Astrocyte of the cerebellum (primary cell): ENCODE results near the gene NFASC.

Experiments
- DNase-seq: peaks from one replicate; pipeline ENCODE4 v3.0.0-alpha.2; 2011; ENCODE audit warnings: low read depth
- H3K4me3 ChIP-seq: 2 replicates; pipeline ENCODE4 v1.5.1; 2011; ENCODE audit warnings: mild to moderate bottlenecking, low read depth, low read length, moderate library complexity
- CTCF ChIP-seq: IDR thresholded peaks from 2 replicates; pipeline ENCODE4 v1.5.1; 2012; ENCODE audit warnings: low read length, low read depth, moderate library complexity, mild to moderate bottlenecking; ENCODE audit errors: missing control alignments
- in situ Hi-C: cut with HindIII; loops from 2 replicates; pipeline ENCODE4 v1.10.0; 2017; ENCODE audit warnings: low sequenced_read_pairs

Gene NFASC

DNA sequence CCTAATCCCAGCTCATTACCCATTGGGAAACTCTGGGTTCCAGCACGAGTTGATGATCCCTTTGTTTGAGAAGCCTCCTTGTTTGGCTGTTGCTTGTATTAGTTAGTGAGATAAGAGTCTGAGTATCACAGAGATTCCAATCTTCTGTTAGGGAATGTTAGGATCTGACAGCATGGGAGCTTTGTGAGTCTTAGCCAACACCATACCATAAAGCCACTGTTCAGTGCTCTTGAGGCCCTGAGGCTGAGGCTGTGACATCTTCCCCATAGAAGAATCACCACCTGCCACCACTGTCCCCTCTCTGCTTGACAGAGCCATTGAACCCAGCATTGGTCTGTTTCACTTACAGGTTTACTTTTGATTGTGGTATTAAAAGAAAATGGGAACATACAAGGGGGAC is 29.3 kb upstream of the NFASC start:
- H3K4me3 ChIP-seq = no peak overlapping the region
- no peak for TF ChIP-seq CTCF
- in situ Hi-C loops = no loop called here
- no peak for DNase-seq

DNA sequence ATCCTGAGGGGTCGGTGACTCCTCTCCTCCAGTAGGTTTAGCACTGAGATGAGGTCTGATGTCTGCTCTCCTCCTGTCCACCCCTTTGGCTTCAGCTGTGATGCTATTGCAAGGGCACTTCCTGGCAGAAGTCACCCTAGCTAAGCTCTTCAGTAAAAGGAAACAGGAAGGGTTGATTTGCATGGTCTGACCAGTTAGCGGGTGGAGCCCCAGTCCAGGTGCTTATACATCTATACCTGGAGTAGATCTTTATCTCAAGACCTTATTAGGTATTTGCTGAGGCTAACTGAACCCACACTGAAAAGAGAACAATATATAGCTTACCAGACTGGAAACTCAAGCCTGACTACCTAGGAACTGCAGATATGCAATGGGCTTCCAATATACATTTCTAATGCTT is 28.9 kb upstream of the NFASC start:
- no peak for DNase-seq
- in situ Hi-C loops = no loop called here
- no peak for TF ChIP-seq CTCF
- H3K4me3 ChIP-seq = no peak overlapping the region

DNA sequence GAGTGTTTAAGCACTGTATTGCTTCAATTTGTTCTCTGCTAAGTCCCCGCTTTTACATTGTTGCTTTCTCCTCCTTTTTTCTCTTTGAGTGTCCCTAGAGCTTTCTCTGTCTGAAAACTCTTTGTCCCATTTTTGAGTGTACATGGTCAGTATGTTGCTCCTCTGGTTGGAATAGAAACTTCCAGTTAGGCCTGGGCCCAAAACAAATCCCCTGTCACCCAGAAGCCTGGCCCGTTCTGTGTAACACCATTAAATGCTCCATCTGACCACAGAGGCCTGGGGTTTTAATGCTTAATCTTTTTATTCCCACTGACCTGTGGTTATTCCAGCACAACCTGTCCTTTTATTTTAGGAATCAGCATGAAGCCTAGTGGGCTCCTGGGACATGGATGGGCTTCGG is 28.3 kb upstream of the NFASC start:
- TF ChIP-seq CTCF = no peak
- in situ Hi-C loops = no loop called here
- no peak for DNase-seq
- H3K4me3 ChIP-seq = no peak overlapping the region

DNA sequence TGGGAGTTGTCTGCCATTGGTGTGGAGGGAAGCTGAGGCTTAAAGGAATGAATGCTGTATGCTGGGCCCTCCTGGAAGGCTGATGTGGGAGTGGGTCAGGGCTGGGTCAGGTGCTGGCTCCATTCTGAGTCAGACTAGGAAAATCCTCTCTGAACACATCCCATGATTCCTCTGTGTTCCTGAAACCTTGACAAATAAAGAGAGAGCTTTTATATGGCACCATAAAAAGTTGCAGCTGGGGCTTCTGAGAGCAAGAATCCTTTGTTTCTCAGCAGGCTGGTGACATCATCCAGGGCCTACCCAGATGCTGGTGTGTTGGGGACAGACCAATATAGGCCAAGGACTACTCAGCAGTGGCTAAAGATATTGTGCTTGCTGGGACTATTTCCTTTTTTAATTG is 27.8 kb upstream of the NFASC start:
- H3K4me3 ChIP-seq = no peak overlapping the region
- TF ChIP-seq CTCF = no peak
- in situ Hi-C loops = no loop called here
- DNase-seq = no peak

GRCh38 chr1:204846546-204846945 is 24.1 kb upstream of the NFASC start:
- in situ Hi-C loops = no loop called here
- TF ChIP-seq CTCF = no peak
- DNase-seq = no peak

DNA sequence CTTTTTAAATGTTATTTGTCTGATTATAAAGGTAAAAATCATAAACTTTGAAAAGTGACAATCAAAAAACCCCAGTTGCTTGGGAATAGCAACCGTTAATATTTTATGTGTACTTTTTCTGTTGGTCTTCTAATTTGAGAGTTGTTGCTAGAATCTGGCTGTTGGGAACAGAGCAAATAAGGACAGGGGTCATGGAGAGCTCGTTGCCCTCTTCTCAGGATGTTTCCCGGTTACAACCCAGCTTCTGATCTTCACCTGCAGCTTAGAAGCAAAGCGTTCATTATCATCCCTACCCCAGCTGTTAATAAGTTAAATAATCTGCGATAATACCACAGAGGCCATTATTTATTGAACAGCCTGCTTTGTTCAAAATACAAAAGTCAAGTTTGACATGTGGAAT is 22.1 kb upstream of the NFASC start:
- in situ Hi-C loops = no loop called here
- H3K4me3 ChIP-seq = no peak overlapping the region
- TF ChIP-seq CTCF = no peak
- no peak for DNase-seq

More at GRCh38 chr1:204846546-204846945, 24.1 kb upstream of the NFASC start:
- no peak overlapping the region for H3K4me3 ChIP-seq

DNA sequence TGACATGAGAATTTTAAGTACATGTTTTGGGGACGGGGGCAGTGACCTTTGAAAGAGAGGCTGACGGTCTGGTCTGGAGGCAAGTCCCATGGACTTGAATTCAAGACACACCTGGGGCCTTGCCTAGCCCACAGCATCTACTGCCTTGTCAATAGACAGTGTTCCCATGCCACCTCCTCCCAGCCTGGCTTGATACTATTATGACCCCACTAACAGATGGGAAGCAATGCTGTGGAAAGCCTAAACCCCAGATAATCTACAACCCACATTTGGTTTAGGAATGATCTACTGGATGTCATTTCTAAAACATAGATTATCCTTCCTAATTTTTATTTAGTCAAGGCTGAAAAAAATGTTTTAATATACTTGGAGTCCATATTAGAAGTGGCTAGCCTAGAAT is 17.8 kb upstream of the NFASC start:
- H3K4me3 ChIP-seq = no peak overlapping the region
- DNase-seq = no peak
- TF ChIP-seq CTCF = no peak
- in situ Hi-C loops = no loop called here
